ENCODE results near the gene PRLR. TPM values are rescaled to one million over a fixed set of nuclear protein-coding genes. Genes with fewer than 3 reads are reported as not detected.
"Not testable (repeated sequence)": the region's sequence is repeated elsewhere in the genome, so short reads cannot be mapped to it uniquely, and the experiment has no call there.

The PRLR gene
- total RNA-seq, 1 experiment from 2014 or later, result 8.2 TPM

- no peak for DNase-seq (ENCODE audit: low spot score)
Observed at GRCh38 chr5:35197351-35197750, 32.9 kb downstream of the PRLR start.

GRCh38 chr5:35195472-35195852, 34.8 kb downstream of the PRLR start:
- peak; percentile 35 for DNase-seq (ENCODE audit: low spot score)

- peak; percentile 30 for DNase-seq (ENCODE audit: low spot score)
Observed at GRCh38 chr5:35194635-35195471, 35.4 kb downstream of the PRLR start.

- DNase-seq (ENCODE audit: low spot score), result no peak
Observed at GRCh38 chr5:35192506-35192905, 37.8 kb downstream of the PRLR start.

- not testable (repeated sequence) for DNase-seq (ENCODE audit: low spot score)
Observed at GRCh38 chr5:35189801-35190200, 40.5 kb downstream of the PRLR start.

- peak; percentile 88 for DNase-seq (ENCODE audit: low spot score)
Observed at GRCh38 chr5:35188031-35188457, 42.2 kb downstream of the PRLR start.

- not testable (repeated sequence) for DNase-seq (ENCODE audit: low spot score)
Observed at GRCh38 chr5:35187621-35188020, 42.7 kb downstream of the PRLR start.

GRCh38 chr5:35186749-35187148, 43.5 kb downstream of the PRLR start:
- peak; percentile 78 for DNase-seq (ENCODE audit: low spot score)

GRCh38 chr5:35185518-35185917, 44.8 kb downstream of the PRLR start:
- DNase-seq (ENCODE audit: low spot score), result peak; percentile 90

- DNase-seq (ENCODE audit: low spot score), result no peak
Observed at GRCh38 chr5:35183556-35183955, 46.7 kb downstream of the PRLR start.

GRCh38 chr5:35182910-35183535, 47.3 kb downstream of the PRLR start:
- DNase-seq (ENCODE audit: low spot score), result peak; percentile 94

GRCh38 chr5:35182486-35182885, 47.8 kb downstream of the PRLR start:
- no peak for DNase-seq (ENCODE audit: low spot score)

- no peak for DNase-seq (ENCODE audit: low spot score)
Observed at GRCh38 chr5:35180046-35180445, 50.2 kb downstream of the PRLR start.

- DNase-seq (ENCODE audit: low spot score), result no peak
Observed at GRCh38 chr5:35177783-35178182, 52.5 kb downstream of the PRLR start.

GRCh38 chr5:35172533-35172932, 57.8 kb downstream of the PRLR start:
- DNase-seq (ENCODE audit: low spot score), result peak; percentile 56

GRCh38 chr5:35171991-35172390, 58.3 kb downstream of the PRLR start:
- DNase-seq (ENCODE audit: low spot score), result no peak

- DNase-seq (ENCODE audit: low spot score), result no peak
Observed at GRCh38 chr5:35171078-35171477, 59.2 kb downstream of the PRLR start.

- DNase-seq (ENCODE audit: low spot score), result peak; percentile 36
Observed at GRCh38 chr5:35166043-35166442, 64.2 kb downstream of the PRLR start.

GRCh38 chr5:35164860-35165542, 65.3 kb downstream of the PRLR start:
- DNase-seq (ENCODE audit: low spot score), result peak; percentile 69

- DNase-seq (ENCODE audit: low spot score), result no peak
Observed at GRCh38 chr5:35163710-35164033, 66.6 kb downstream of the PRLR start.

GRCh38 chr5:35162848-35163709, 67.2 kb downstream of the PRLR start:
- peak; percentile 83 for DNase-seq (ENCODE audit: low spot score)

All from HT-29 (cell line).